GM19240 (cell line): ENCODE measurements around the gene GGTLC3.
"Not testable (repeated sequence)": the region's sequence is repeated elsewhere in the genome, so short reads cannot be mapped to it uniquely, and the experiment has no call there.

Experiments
- DNase-seq: peaks from one replicate; pipeline ENCODE4 v3.0.0; 2011; ENCODE audit warnings: low spot score; ENCODE audit not compliant: insufficient read length

The GGTLC3 gene

GRCh38 chr22:18518061-18518460, at the start of gene GGTLC3:
Gene GGTLC3 (minus strand): TSS chr22:18518161. CDS start chr22:18517897, 264 bp downstream.
- DNase-seq = not testable (repeated sequence)

- not testable (repeated sequence) for DNase-seq
Measured at GRCh38 chr22:18560099-18560974, 42.4 kb upstream of the GGTLC3 start.

GRCh38 chr22:18558939-18559338, 41.0 kb upstream of the GGTLC3 start:
- not testable (repeated sequence) for DNase-seq

GRCh38 chr22:18558516-18558915, 40.6 kb upstream of the GGTLC3 start:
- DNase-seq = not testable (repeated sequence)

GRCh38 chr22:18554280-18555256, 36.6 kb upstream of the GGTLC3 start:
- DNase-seq = not testable (repeated sequence)

GRCh38 chr22:18552839-18553597, 35.1 kb upstream of the GGTLC3 start:
- not testable (repeated sequence) for DNase-seq

- not testable (repeated sequence) for DNase-seq
Measured at GRCh38 chr22:18551046-18551445, 33.1 kb upstream of the GGTLC3 start.

GRCh38 chr22:18549458-18550179, 31.7 kb upstream of the GGTLC3 start:
- not testable (repeated sequence) for DNase-seq

- DNase-seq = not testable (repeated sequence)
Measured at GRCh38 chr22:18544615-18545014, 26.7 kb upstream of the GGTLC3 start.

- not testable (repeated sequence) for DNase-seq
Measured at GRCh38 chr22:18543400-18543799, 25.4 kb upstream of the GGTLC3 start.

GRCh38 chr22:18539994-18540393, 22.0 kb upstream of the GGTLC3 start:
- not testable (repeated sequence) for DNase-seq

GRCh38 chr22:18534315-18534714, 16.4 kb upstream of the GGTLC3 start:
- DNase-seq = not testable (repeated sequence)

- not testable (repeated sequence) for DNase-seq
Measured at GRCh38 chr22:18533633-18534032, 15.7 kb upstream of the GGTLC3 start.

GRCh38 chr22:18529416-18530145, 11.6 kb upstream of the GGTLC3 start:
- not testable (repeated sequence) for DNase-seq

GRCh38 chr22:18528597-18529415, 10.8 kb upstream of the GGTLC3 start:
- DNase-seq = not testable (repeated sequence)

GRCh38 chr22:18527752-18528596, 10.0 kb upstream of the GGTLC3 start, which contains the start of gene TMEM191B:
Gene TMEM191B (plus strand): TSS chr22:18527802. CDS start chr22:18527981, 179 bp downstream.
- DNase-seq = not testable (repeated sequence)

- not testable (repeated sequence) for DNase-seq
Measured at GRCh38 chr22:18523328-18523727, 5.4 kb upstream of the GGTLC3 start.

GRCh38 chr22:18522762-18523161, 4.8 kb upstream of the GGTLC3 start:
- not testable (repeated sequence) for DNase-seq
